ENCODE measurements around the gene PDZD8.

GRCh38 chr10:117246997-117247671 lies 128.1 kb downstream of the PDZD8 start:
- TF ChIP-seq CTCF (IDR thresholded peaks at IDR 0.05; ENCODE audit: low read depth, low read length, poor library complexity, severe bottlenecking), result no peak
- no peak for TF ChIP-seq EZH2phosphoT487 (IDR thresholded peaks at IDR 0.05; ENCODE audit: borderline replicate concordance, low read length)

Measured in DOHH2 (cell line).